ENCODE data around the gene AGAP1.

The AGAP1 gene

DNA sequence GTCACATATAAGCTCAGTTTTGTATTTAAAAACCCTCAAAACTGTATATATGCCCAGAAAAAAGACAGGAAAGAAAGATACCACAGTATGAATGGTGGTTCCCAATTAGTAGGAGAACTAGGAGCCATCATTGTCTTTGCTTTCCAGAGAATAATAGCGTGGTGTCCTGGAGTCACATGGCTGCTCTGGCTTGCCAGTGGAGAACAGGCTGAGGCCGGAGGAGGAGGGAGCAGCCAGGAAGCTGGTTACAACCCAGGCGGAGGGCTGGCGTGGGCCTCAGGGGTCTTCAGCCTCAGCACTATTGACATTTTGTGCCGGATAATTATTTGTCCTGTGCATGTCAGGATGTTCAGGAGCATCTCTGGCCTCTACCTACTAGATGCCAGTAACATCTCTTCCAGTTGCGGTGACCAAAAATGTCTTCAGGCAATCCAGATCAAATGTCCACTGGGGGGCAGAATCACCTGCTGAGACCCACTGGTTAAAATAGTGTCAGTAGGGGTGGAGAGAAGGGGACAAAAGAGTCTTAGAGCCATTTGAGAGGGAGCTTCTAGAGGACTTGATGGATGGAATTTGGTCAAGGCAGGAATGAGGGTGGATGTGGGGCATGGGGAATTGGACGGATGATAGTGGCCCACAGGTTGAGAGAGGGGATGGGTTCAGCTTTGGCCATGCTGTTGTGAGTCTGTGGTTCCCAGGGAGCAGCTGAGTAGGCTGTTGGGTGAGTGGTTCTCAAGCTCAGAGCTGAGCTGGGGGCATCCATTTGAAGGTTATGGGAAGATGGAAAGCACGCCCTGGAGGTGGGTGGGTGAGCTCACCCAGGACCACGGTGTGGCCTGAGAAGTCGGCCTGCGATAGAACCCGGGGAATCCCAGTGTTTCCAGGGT lies 144.9 kb downstream of the AGAP1 start:
- DNase-seq (ENCODE audit: low read depth in 2 of 2), result no peak

DNA sequence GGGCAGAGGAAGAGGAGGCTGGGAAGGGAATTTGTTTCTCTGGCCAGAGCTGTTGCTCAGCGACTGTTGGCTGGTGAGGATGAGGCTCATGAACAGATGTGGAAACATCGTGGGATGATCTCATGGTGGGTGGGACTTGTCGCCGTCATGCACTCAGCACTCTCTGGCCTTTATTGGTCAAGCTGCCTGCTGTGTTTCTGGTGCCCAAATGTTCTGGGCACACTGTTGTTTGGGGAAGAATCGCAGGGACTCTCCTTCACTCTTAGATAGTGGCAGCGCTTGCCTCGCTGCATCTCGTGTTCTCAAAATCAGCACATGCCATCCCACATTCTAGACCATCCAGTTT lies 145.6 kb downstream of the AGAP1 start:
- no peak for DNase-seq (ENCODE audit: low read depth in 2 of 2)

DNA sequence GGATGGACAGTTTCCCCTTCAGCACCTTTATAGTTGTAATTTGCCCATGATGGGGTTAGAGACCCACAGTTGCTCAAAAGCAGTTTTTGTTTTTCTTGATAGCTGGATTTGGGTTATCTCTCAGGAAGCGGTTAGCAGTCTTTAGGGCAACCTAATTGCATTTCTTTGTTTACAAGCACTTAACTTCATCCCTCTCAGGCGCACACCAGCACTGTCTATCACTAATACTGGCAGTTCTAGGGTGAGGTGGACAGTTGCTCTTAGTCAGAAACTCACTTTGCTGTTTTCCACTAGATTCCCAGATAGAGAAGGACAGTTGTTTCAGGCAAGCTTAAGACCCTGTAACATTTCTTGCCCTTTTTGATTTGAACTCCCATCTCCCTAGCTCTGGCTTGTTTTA lies 146.0 kb downstream of the AGAP1 start:
- no peak for DNase-seq (ENCODE audit: low read depth in 2 of 2)

DNA sequence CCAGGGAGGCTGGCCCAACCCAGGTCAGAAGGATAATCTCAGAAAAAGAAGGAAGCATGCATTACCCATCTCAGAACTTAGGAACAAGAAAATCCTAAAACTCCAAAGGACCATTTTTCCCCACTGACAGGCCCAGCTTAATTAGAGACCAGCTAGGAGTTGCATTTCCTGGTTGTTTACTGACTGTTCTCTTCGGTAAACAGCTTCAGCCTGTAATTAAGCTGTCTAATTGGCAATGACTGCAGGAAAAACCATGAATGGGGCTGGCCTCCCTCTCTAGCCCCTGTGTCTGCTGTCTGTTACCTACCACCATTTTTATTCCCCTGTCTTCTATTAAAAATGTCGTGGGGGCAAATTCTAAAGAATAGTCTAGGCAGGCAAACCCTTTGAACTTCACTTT lies 146.5 kb downstream of the AGAP1 start:
- DNase-seq (ENCODE audit: low read depth in 2 of 2), result no peak

DNA sequence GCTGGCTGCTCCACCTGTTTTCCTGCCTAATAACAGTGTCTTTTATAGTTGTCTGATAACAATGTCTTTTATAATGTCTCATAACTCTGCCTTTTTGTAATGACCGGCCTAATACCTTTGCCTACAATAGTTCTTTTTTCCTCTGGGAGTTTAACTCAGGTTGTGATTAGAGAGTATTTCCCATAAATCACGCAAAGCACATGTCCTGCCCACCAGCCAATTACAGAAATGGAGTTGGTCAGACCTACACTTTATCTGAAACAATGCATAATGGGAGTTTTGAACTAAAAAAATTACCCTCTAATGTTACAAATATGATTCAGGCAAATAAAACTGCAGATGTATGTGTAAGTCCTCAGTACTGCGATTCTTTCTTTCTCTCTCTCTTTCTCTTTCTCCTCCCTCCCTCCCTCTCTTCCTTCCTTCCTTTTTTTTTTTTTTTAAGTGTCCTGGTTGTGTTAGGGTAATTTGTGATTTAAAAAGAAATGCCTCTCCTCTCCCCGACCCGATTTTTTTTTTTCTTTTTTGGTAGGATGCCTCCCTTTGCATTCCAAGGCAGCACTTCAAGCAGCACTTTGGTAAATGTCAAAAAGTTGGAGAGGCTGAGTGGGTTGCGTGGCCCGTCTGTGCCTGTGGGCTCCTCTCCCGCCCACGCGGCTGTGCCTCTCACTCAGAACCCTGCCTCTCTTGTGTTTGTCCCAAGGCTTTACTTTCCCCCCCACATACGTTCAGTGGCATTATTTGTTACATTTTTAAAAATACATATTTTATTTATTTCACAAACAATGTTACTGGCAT lies 147.3 kb downstream of the AGAP1 start:
- DNase-seq (ENCODE audit: low read depth in 2 of 2), result no peak

DNA sequence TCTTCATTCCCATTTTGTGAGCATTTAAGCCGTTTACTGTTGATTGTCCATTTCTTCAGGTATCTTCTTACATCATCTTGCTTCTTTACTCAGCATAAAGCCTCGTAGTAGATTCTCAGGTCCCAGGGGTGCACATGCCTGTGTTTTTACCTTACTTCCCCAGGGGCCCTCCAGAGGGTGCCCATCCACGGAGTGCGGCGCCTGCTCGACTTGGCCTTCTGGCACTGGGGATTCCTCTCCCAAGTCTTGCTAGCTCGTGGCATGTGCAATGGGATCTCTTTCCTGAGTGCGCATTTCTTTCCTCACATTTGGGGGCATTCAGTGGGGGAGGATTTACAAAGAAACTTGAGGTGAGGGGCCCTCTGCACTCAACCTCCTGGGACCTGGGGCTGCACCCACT lies 148.1 kb downstream of the AGAP1 start:
- no peak for DNase-seq (ENCODE audit: low read depth in 2 of 2)

DNA sequence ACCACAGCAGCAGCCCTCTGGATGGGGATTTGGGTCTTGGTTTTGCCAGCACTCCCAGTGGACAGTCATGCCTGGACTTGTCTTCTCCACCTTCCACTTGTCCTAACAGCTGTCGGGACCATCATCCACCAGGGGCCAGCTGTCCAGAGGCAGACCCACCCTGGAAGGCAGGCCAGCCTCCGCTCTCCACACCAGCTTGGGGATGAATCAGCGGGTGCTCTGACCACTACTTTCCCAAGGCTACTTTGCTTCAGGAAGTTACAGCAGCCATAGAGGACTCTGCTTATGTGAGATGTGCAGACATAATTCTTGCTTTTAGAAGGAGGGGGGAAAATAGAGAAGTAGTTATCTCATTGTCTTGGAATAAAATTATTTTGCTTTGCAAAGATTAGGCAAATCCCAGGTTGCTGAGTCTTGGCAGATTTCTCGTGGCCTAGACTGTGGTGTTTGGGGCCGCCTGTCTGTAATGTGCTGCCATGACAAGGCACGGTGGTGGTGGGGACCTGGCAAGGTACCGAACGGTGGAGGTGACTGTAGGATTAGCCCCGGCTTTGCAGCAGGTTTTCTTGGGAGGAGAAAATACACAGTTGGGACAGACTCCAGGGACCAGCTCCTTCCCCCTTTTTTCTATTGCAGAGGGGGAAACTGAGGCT lies 148.7 kb downstream of the AGAP1 start:
- no peak for DNase-seq (ENCODE audit: low read depth in 2 of 2)

DNA sequence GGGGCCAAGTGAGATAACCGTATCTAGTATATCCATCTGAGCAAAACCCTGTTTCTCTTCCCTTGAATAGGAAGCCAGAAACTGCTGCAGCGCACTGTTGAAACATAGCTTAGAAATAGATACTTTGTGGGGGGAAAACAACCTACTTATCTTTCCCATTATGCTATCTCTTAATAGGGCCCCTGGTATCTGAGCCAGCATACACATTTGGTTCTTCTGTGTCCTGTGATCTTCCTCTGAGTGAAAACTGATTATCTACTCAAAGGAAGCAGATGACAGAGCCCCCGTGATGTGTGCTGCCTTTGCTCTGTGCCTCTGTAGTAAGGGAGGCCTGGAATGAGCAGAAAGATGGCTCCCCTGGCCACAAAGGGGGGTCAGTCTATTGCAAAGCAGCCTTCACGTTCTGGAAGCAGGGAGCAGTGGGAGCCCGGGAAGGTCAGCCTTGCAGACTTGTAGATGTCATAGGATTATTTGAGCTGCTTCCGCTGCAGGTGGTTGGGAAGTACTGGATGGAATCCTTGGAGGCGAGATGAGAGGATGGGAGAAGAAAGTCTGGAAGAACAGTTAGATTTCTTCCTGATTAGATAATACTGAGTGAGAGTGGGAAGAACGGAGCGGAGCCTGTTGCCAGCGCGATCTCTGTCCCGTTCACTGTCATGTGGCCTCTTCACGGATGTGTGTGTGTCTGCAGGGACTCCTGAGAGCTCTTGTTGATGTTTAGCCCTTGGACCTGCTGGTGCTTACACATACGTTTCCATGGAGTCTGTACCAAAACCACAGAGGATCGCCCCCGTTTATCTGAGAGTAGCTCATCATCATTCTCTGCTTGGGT lies 150.1 kb downstream of the AGAP1 start:
- no peak for DNase-seq (ENCODE audit: low read depth in 2 of 2)

DNA sequence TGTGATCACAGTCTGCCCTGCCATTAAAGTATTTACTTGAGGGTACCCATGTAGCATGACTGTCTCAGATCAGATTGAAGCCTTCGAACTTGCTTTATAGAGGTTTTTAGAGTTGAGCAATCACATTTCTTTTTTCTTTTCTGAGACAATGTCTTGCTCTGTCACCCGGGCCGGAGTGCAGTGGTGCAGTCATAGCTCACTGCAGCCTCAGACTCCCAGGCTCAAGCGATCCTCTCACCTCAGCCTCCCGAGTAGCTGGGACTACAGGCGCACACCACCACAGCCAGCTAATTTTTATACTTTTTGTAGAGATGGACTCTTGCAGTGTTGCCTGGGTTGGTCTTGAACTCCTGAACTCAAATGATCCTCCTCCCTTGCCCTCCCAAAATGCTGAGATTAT lies 153.4 kb downstream of the AGAP1 start:
- no peak for DNase-seq (ENCODE audit: low read depth in 2 of 2)

DNA sequence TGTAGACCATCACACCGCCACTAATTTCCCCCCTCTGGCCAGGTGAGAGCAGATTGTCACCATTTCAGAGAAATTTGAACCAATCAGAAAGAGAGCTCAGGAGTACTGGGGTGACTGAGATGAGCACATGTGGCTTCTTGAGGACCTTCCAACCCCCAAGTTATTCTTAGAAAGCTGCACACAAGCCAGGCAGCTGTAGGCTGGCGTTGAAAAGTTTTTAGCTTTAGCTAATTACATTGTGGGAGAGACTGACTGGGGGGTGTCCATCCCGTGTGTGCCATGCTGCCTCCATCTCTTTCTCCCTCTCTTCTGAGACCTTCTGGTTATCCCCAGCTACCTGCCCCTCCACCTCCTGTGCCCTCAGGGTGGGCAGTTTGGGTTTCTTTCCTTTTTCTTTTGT lies 154.0 kb downstream of the AGAP1 start:
- no peak for DNase-seq (ENCODE audit: low read depth in 2 of 2)

DNA sequence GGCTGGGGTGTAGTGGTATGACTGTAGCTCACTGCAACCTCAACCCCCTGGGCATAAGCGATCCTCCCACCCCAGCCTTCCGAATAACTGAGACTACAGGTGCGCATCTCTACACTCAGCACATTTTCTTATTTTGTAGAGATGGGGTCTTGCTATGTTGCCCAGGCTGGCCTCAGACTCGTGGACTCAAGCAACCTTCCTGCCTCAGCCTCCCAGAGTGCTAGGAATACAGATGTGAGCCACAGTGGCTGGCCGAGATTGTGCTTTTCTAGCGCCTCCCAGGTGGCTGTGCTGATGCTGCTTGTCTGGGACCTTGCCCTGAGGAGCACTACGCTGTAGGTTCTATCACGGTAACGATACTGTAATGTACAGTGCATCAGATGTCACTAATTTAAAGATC lies 155.6 kb downstream of the AGAP1 start:
- no peak for DNase-seq (ENCODE audit: low read depth in 2 of 2)

DNA sequence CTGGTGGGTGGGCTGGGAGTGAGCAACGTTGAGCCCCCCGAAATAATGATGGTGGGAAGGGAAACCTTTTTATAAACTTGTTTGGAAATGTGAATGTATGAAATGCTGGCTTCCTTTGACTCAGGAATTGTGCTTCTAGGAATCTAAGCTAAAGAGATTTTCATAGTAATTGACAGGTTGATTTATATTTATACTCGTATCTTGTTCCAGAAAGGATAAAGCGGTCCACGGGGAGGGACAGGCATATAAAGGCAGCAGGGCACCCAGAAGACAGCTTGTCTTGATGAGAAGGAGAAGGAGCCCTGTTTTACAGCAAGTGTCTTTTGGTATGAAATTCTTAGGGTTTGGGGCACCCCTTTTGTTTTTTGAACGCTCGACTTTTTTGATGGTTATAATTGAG lies 157.8 kb downstream of the AGAP1 start:
- no peak for DNase-seq (ENCODE audit: low read depth in 2 of 2)

DNA sequence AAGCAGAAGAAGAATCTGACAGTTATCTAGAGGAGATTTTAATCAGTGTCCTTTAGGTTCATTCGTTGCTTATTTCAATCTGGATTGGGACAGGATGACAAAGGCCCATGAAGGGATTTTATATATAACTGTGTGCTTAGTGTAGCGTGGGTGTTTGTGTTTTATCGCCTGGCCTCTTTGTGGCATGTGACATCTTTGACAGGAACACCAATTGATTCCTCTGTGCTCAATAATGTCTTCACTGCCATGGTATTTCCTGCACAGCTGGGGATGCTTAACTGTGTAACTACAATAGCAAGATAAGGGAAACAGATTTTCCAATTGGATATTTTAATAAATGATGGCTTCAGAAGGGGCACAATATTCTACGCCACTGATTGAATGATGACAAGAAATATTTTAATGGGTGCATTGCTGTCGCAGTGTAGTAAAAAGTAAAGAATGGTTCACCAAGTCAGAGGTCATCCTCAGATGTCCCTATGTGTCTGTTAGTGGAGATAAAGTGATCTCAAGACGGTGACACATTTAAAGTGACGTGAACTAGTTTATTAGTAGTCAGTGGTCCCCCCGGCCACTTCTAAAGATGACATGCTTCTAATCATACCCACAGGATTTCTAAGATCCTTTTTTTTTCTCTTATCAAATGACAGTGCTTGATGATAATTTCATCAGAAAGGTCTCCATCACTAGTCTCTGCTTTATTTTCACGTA lies 160.4 kb downstream of the AGAP1 start:
- no peak for DNase-seq (ENCODE audit: low read depth in 2 of 2)

DNA sequence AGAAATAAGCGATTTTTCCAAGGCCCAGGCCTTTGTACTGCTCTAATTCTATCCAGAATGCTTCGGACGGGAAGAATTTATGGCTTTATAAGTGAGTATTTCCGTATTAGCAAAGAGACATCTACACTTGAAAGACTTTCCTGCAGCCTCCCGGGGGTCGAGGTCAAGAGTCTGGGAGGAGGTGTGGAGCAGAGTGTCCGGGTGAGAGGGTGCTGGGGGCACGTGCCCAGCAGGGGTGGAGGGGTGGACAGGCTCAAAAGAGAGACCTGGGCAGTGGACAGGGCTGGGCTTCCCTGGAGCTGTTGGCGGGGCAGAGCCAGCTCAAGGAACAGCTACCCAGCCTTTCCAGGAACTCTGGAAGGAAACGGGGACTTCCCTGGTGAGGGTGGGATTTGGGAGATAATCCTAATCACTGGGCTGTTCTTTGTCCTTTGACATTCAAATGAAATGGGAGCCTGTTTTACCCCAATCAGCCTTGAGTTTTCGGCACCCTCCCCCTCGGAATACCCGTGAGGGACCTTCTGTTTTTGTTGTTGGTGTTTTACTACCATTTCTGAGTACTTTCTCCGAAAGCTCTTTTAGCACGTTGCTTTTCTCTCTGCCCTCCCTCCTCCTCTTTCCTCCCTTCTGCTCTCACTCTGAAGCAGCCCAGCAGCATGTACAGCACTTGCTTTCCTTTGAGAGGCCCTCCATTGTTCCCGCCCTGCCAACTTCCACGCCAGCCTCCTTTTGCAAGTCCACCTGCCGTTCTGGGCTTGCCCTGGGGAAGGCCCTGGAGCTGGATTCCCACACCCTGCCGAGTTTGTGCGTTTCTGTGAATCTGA lies 164.7 kb downstream of the AGAP1 start:
- no peak for DNase-seq (ENCODE audit: low read depth in 2 of 2)

DNA sequence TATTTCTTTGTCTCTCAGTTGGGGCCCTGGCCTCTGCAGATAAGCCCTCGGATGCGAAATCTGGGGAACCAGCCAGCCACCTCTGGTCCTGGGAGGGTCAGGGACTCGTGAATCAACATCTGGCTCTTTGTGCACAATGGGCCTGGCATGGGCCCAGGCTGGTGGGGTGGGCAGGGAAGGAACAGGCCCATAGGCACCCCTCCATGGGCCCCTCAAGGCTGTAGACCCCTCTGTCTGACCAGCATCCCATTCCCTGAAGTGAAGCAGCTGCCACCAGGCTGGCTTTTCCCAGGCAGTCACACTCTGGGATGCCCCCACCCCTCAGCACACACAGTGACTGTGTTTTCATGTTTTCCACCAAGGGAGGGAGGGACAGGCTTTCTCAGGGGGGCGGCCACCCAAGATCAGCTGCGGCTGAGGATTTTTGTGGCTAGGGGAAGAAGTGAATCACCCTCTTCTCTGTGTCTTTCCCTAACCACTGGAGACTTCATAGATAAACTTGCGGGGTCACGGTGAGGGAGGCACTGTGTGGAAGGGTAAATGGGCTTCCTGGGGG lies 166.0 kb downstream of the AGAP1 start:
- no peak for DNase-seq (ENCODE audit: low read depth in 2 of 2)

DNA sequence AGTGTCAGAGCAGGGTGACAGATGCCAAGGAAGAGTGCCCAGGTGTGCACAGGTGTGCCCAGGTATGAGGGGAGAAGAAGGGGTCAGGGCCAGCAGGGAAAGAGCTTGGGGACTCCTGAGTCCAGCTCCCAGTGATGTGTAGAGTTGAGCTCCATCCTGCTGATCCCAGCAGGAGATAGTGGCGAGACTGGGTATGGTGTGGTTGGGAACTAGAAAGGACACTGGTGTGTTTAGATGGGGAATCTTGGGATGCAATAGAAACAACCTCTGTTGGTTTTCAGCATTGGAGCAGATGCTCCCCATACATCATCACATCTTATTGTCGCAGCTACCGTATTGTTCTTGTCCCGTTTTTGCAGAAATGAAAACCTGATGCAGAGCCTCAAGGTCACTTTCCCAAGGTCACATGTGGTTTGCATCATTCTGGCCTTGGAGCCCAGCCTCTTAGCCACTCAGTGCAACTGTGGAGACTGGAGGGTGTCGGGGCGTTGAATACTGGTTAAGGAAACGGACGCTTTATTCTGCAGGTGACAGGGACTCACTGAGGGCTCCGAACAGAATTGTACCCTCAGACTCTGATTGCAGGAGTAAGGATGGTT lies 166.7 kb downstream of the AGAP1 start:
- DNase-seq (ENCODE audit: low read depth in 2 of 2), result no peak

DNA sequence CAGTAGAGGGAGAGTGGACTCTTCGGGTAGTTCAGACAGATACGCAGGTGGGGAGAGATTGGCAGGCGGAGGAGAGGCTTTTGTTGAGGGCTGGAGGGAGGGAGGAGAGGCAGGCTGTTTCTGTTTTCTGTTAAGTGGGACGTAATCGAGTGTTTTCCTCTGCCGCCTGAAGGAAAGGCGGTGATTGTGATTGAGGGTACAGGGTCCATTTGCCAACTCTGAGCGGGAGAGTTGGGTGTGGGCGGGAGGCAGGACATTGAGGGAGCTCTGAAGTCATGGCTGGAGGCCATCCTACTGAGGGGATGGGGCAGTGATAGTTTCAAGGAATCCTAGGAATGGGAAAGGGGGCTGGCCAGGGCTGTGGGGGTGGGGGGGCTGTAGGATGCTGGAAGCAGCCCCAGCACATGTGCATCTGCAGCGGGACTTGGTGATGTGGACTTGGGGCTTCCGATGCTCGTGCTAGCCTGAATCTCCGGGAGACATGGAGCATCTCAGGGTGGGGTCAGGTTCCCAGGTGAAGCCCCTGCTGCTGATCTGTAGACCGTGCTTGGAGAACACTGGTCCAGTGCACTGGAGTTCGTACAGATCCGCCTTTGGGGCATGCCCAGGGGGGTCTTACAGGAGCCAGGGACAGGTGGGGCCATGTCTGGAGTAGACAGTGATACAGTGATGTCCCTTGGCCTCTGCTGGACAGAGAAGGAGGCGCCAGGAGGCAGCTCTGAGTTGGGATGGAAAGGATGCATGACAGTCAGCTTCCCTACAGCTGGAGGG lies 167.5 kb downstream of the AGAP1 start:
- no peak for DNase-seq (ENCODE audit: low read depth in 2 of 2)

DNA sequence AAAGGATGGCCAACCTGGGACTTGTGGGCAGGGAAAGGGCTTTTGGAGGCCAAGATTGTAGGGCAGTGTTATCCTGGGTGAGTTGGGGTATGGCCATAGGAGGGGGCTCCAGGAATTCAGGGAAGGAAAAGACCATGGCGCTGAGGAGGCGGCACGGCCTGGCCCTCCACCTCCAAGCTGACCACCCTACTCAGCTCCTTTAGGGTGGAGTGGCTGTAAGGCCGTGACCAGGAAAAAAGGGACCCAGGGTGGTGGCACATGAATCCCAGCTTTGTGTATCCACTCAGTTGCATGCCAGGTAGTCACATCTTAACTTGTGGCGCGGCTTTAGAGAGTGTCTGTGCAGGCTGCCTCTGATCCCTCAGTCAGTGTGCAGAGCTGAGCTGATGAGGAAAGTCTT lies 168.1 kb downstream of the AGAP1 start:
- no peak for DNase-seq (ENCODE audit: low read depth in 2 of 2)

DNA sequence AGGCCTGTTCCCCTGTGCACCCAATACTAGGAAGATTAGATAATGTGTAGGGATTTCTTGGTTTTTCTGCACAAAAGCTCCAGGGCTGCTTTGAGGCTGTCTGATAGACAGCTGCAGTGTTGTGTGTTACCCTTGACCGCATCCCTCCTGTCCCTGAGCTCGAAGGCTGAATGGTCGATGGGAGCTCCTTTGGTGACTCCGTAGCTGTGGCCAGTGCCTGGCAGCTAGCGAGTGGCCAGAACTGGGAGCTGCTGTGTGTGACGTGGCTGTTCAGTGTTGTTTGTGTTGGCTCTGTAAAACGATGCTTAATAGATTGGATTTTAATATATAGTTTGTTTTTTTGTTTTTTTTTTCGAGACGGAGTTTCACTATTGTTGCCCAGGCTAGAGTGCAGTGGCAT lies 170.0 kb downstream of the AGAP1 start:
- DNase-seq (ENCODE audit: low read depth in 2 of 2), result no peak
